Neural progenitor cell (in vitro differentiated cells): ENCODE results near the gene PRSS33. TPM values are rescaled to one million over a fixed set of nuclear protein-coding genes. Genes with fewer than 3 reads are reported as not detected.

Experiments
- DNase-seq: peaks from one replicate; pipeline ENCODE4 v3.0.0-alpha.2; 2016; ENCODE audit warnings: low spot score
- H2AFZ ChIP-seq: fragments of 200-600 bp; sonication (generic); replicated peaks from 2 replicates; pipeline ENCODE4 v1.6.1; 2016; ENCODE audit warnings: antibody characterized with exemption
- H3F3A ChIP-seq: fragments of 200-600 bp; sonication (generic); 2 replicates; pipeline ENCODE4 v1.6.1; 2016; ENCODE audit warnings: antibody characterized with exemption, low read depth
- H3K27ac ChIP-seq: fragments of 200-600 bp; sonication (generic); 2 replicates; pipeline ENCODE4 v1.5.1; 2016; ENCODE audit warnings: mild to moderate bottlenecking
- H3K27me3 ChIP-seq: fragments of 200-600 bp; sonication (generic); 2 replicates; pipeline ENCODE4 v1.6.1; 2016; ENCODE audit warnings: mild to moderate bottlenecking, moderate library complexity
- H3K36me3 ChIP-seq: fragments of 200-600 bp; sonication (generic); 2 replicates; pipeline ENCODE4 v1.5.1; 2016
- H3K4me1 ChIP-seq: fragments of 200-600 bp; sonication (generic); 2 replicates; pipeline ENCODE4 v1.6.1; 2016; ENCODE audit warnings: mixed run types
- H3K4me2 ChIP-seq: fragments of 200-600 bp; sonication (generic); 2 replicates; pipeline ENCODE4 v1.6.1; 2016
- H3K4me3 ChIP-seq: fragments of 200-600 bp; sonication (generic); 2 replicates; pipeline ENCODE4 v1.5.1; 2016
- H3K79me2 ChIP-seq: fragments of 200-600 bp; sonication (generic); 2 replicates; pipeline ENCODE4 v1.6.1; 2016; ENCODE audit warnings: low read depth
- H3K9ac ChIP-seq: fragments of 200-600 bp; sonication (generic); 2 replicates; pipeline ENCODE4 v1.6.1; 2016
- H3K9me3 ChIP-seq: fragments of 200-600 bp; sonication (generic); 2 replicates; pipeline ENCODE4 v1.5.1; 2016; ENCODE audit warnings: low read depth
- H4K20me1 ChIP-seq: fragments of 200-600 bp; sonication (generic); 2 replicates; pipeline ENCODE4 v1.6.1; 2016; ENCODE audit warnings: low read depth
- H3K27ac Mint-ChIP-seq: 3 replicates; pipeline ENCODE4 v1.8.0; 2021; ENCODE audit warnings: mixed read lengths
- H3K27me3 Mint-ChIP-seq: 2 replicates; pipeline ENCODE4 v1.8.0; 2022; ENCODE audit warnings: low read depth, mild to moderate bottlenecking, inconsistent platforms, moderate library complexity, mixed read lengths; ENCODE audit not compliant: insufficient read depth
- H3K36me3 Mint-ChIP-seq: 3 replicates; pipeline ENCODE4 v1.8.0; 2021; ENCODE audit warnings: mixed read lengths
- H3K4me1 Mint-ChIP-seq: 3 replicates; pipeline ENCODE4 v1.8.0; 2021; ENCODE audit warnings: mixed read lengths
- H3K4me3 Mint-ChIP-seq: 3 replicates; pipeline ENCODE4 v1.8.0; 2021; ENCODE audit warnings: mild to moderate bottlenecking, moderate library complexity, mixed read lengths
- H3K9me3 Mint-ChIP-seq: 3 replicates; pipeline ENCODE4 v1.8.0; 2020; ENCODE audit warnings: mixed read lengths
- CTCF ChIP-seq: fragments of 200-600 bp; sonication (generic); IDR thresholded peaks from 2 replicates; pipeline ENCODE4 v1.5.1; 2017; ENCODE audit warnings: antibody characterized with exemption, mild to moderate bottlenecking
- EZH2 ChIP-seq: fragments of 200-600 bp; sonication (generic); IDR thresholded peaks from 2 replicates; pipeline ENCODE4 v1.6.1; 2017; ENCODE audit warnings: antibody characterized with exemption, mild to moderate bottlenecking, moderate library complexity
- EZH2phosphoT487 ChIP-seq: fragments of 200-600 bp; sonication (generic); IDR thresholded peaks from 2 replicates; pipeline ENCODE4 v1.6.1; 2017; ENCODE audit warnings: antibody characterized with exemption
- total RNA-seq: library from RNA; depleted of rRNA; stranded (reverse); fragments of >200 nt; gene quantifications from 2 replicates; pipeline ENCODE4 v1.2.3, GENCODE V29; 2015; ENCODE audit warnings: low replicate concordance

Gene PRSS33
- total RNA-seq, 1 donor from 2014 or later, result 0.73 TPM

GRCh38 chr16:2764718-2765117 lies 22.6 kb downstream of the PRSS33 start:
- Histone ChIP-seq H3F3A (peaks cover 74% of the 10 kb centered on the region), H3K27me3 (no peaks in the 10 kb centered on the region), H3K4me1 (no peaks in the 10 kb centered on the region), H3K9ac (no peak overlapping the region), H3K79me2 (peaks cover 96% of the 10 kb centered on the region), H3K9me3 (no peaks in the 10 kb centered on the region), H2AFZ (no peak overlapping the region), H4K20me1 (peaks cover 38% of the 10 kb centered on the region), H3K4me3 (no peak overlapping the region), H3K4me2 (no peak overlapping the region), H3K27ac (no peak overlapping the region), H3K36me3 (peaks cover 51% of the 10 kb centered on the region)
- Mint-ChIP-seq H3K27me3 (peaks cover 28% of the 10 kb centered on the region), H3K27ac (no peak overlapping the region), H3K4me1 (no peaks in the 10 kb centered on the region), H3K9me3 (peaks cover 43% of the 10 kb centered on the region), H3K4me3 (no peak overlapping the region), H3K36me3 (peaks cover 82% of the 10 kb centered on the region)
- TF ChIP-seq CTCF (no peak), EZH2 (no peak), EZH2phosphoT487 (no peak)
- DNase-seq, result no peak

GRCh38 chr16:2763173-2763572 lies 24.2 kb downstream of the PRSS33 start:
- no peak for DNase-seq
- H3K9ac ChIP-seq, result no peak overlapping the region
- no peaks in the 10 kb centered on the region for H3K9me3 ChIP-seq
- Mint-ChIP-seq H3K4me3 (no peak overlapping the region), H3K9me3 (peaks cover 47% of the 10 kb centered on the region), H3K36me3 (peaks cover 91% of the 10 kb centered on the region), H3K27me3 (peaks cover 28% of the 10 kb centered on the region), H3K27ac (no peak overlapping the region), H3K4me1 (no peaks in the 10 kb centered on the region)
- peaks cover 65% of the 10 kb centered on the region for H3K36me3 ChIP-seq
- peaks cover 100% of the 10 kb centered on the region for H3K79me2 ChIP-seq
- no peak overlapping the region for H3K27ac ChIP-seq
- peaks cover 65% of the 10 kb centered on the region for H3F3A ChIP-seq
- no peak overlapping the region for H3K4me3 ChIP-seq
- H3K4me1 ChIP-seq, result no peaks in the 10 kb centered on the region
- no peaks in the 10 kb centered on the region for H3K27me3 ChIP-seq
- no peak overlapping the region for H2AFZ ChIP-seq
- no peak for TF ChIP-seq EZH2
- TF ChIP-seq CTCF, result no peak
- no peak for TF ChIP-seq EZH2phosphoT487
- H3K4me2 ChIP-seq, result no peak overlapping the region
- peaks cover 23% of the 10 kb centered on the region for H4K20me1 ChIP-seq

GRCh38 chr16:2762711-2763110 lies 24.6 kb downstream of the PRSS33 start:
- Histone ChIP-seq H3K27ac (no peak overlapping the region), H3K4me1 (no peaks in the 10 kb centered on the region), H3K4me3 (no peak overlapping the region), H3K4me2 (no peak overlapping the region), H3K36me3 (peaks cover 68% of the 10 kb centered on the region), H4K20me1 (peaks cover 22% of the 10 kb centered on the region), H2AFZ (no peak overlapping the region), H3K9me3 (no peaks in the 10 kb centered on the region), H3K27me3 (no peaks in the 10 kb centered on the region), H3F3A (peaks cover 62% of the 10 kb centered on the region), H3K79me2 (peaks cover 100% of the 10 kb centered on the region), H3K9ac (no peak overlapping the region)
- Mint-ChIP-seq H3K4me3 (no peak overlapping the region), H3K27me3 (peaks cover 24% of the 10 kb centered on the region), H3K27ac (no peak overlapping the region), H3K4me1 (no peaks in the 10 kb centered on the region), H3K9me3 (peaks cover 47% of the 10 kb centered on the region), H3K36me3 (peaks cover 91% of the 10 kb centered on the region)
- TF ChIP-seq CTCF (no peak), EZH2 (no peak), EZH2phosphoT487 (no peak)
- no peak for DNase-seq
